ENCODE results near the gene SLC9A4.
"Not testable (repeated sequence)": the region's sequence is repeated elsewhere in the genome, so short reads cannot be mapped to it uniquely, and the experiment has no call there.

The SLC9A4 gene

GRCh38 chr2:102551329-102552096 lies 78.5 kb downstream of the SLC9A4 start:
- no peak for DNase-seq

GRCh38 chr2:102553601-102554000 lies 80.6 kb downstream of the SLC9A4 start:
- no peak for DNase-seq

DNA sequence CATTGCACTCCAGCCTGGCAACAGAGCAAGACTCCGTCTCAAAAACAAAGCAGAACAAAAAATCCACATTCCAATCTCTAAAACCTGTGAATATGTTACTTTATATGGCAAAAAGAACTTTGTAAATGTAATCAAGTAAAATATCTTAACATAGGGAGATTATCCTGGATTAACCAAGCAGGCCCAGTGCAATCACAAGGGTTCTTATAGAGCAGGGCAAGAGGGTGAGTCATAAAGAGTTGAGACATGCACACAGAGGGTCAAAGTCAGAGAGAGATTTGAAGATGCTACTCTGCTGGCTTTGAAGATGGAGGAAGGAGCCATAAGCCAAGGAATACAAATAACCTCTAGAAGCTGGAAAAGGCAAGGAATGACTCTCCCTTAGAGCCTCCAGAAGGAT lies 85.4 kb downstream of the SLC9A4 start:
- no peak for DNase-seq

GRCh38 chr2:102562542-102562941 lies 89.5 kb downstream of the SLC9A4 start:
- DNase-seq, result not testable (repeated sequence)

DNA sequence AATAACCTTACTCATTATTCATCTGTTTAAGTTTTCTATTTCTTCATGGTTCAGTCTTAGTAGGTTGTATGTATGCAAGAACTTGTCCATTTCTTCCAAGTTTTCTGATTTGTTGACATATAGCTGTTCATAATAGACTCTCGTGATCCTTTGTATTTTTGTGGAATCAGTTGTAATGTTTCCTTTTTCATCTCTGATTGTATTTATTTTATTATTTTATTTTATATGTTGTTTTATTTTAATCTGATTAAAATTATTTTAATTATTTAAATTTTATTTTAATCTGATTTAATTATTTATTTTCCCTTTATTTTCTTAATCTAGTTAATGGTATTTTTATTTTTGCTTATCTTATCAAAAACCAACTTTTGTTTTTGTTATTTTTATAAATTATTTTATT lies 102.9 kb downstream of the SLC9A4 start:
- DNase-seq, result no peak

DNA sequence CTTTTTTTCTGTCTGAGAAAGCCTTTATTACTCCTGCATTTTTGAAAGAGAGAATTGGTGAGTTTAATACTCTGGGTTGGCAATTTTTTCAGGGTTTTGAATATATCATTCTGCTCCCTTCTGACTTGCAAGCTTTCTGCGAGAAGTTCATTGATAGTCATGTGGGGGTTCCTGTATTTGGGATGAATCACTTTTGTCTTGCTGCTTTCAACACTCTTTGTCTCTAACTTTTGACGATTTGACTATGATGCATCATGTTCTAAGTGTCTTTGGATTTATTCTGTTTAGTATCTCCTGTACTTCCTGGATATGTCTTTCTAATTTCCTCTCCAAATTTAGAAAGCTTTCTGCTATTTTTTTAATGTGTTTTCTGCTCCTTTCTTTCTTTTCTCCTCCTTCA lies 105.3 kb downstream of the SLC9A4 start:
- DNase-seq, result no peak

- DNase-seq, result no peak
Observed at GRCh38 chr2:102581911-102582310, 108.9 kb downstream of the SLC9A4 start.

DNA sequence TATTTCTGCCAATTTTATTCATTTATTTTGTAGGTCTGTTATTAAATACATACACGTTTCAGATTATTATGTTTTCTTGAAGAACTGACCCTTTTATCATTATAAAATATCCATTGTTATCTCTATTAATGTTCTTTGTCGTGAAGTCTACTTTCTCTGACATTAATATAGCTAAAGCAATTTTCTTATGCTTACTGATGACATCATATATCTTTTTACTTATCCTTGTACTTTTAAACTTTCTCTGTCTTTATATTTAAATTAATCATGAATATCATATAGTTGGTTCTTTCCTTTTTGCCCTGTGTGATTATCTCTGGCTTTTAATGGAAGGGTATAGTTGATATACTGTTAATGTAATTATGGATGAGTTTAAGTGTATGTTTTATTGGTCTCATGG lies 109.8 kb downstream of the SLC9A4 start:
- DNase-seq, result no peak
